ENCODE results near the gene NECTIN1. TPM values are rescaled to one million over a fixed set of nuclear protein-coding genes. Genes with fewer than 3 reads are reported as not detected.

NECTIN1 gene
- total RNA-seq, 2 experiments from 2014 or later: 2.5 to 3.4 TPM

- Histone ChIP-seq H3K4me3 (ENCODE audit: low read length) (no peak overlapping the region), H3K36me3 (ENCODE audit: insufficient read depth, low read length) (no peaks in the 10 kb centered on the region), H3K27ac (ENCODE audit: low read depth in 1 of 2, low read length in 2 of 2) (no peak overlapping the region), H3K9me3 (ENCODE audit: control insufficient read depth in 1 of 2, insufficient read depth in 1 of 2, low read length in 2 of 2) (peaks cover 0 to 11% of the 10 kb centered on the region in 2 experiments), H3K27me3 (ENCODE audit: control insufficient read depth in 1 of 2, insufficient read depth in 2 of 2, low read length in 2 of 2) (peaks cover 40 to 44% of the 10 kb centered on the region in 2 experiments), H3K4me1 (ENCODE audit: insufficient read depth, low read length) (peaks cover 21% of the 10 kb centered on the region)
- ATAC-seq (ENCODE audit: poor library complexity) (peak; percentile 84), DNase-seq (peak; percentile 38 to 79 (median 49))
- peak overlapping the region; percentile 17 for H3K4me3 Mint-ChIP-seq
- H3K27ac Mint-ChIP-seq: no peak overlapping the region
- H3K4me1 Mint-ChIP-seq (ENCODE audit: low read depth): peaks cover 5% of the 10 kb centered on the region
- no peaks in the 10 kb centered on the region for H3K36me3 Mint-ChIP-seq (ENCODE audit: low read depth)
- intact Hi-C loops (cut with DNase I, micrococcal nuclease): loop anchor here (1.0 kb wide), 1 partner anchor 75 kb away; no protein-coding TSS in a partner anchor
- CTCF ChIA-PET: interaction anchor here (2.4 kb wide), 1 partner anchor 12 kb away, joined by 6 read pairs; the partner anchor contains the start of gene NECTIN1
- peak; percentile 67 for TF ChIP-seq CTCF (IDR thresholded peaks at IDR 0.05)
- no peaks in the 10 kb centered on the region for H3K9me3 Mint-ChIP-seq
- POLR2A ChIA-PET: no interaction called here
- peaks cover 85% of the 10 kb centered on the region for H3K27me3 Mint-ChIP-seq
Measured at GRCh38 chr11:119741369-119742262, 12.6 kb upstream of the NECTIN1 start.

DNA sequence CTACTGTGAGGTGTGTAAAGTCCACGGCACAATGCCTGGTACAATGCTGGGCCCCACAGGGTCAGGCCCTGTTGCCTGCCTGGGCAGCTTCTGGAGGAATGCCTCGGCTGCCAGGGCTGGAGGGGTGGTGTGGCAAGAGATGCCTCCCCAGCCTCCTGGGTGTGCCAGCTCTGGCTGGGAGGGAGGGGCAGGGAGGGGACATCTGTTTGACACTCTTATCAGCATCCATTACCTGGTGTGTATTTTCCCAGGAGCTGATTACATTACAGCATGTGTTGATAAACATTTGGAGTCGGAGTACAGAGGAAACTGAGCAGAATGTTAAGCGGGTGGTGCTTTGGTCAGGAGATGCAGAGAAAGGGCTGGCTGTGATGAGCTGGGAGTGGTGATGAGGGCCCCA, 11.0 kb upstream of the NECTIN1 start:
- Mint-ChIP-seq H3K4me3 (no peak overlapping the region), H3K27me3 (peaks cover 80% of the 10 kb centered on the region), H3K4me1 (ENCODE audit: low read depth) (peaks cover 5% of the 10 kb centered on the region), H3K27ac (no peak overlapping the region), H3K36me3 (ENCODE audit: low read depth) (no peaks in the 10 kb centered on the region), H3K9me3 (no peaks in the 10 kb centered on the region)
- Histone ChIP-seq H3K36me3 (ENCODE audit: insufficient read depth, low read length) (no peaks in the 10 kb centered on the region), H3K4me3 (ENCODE audit: low read length) (no peak overlapping the region), H3K27me3 (ENCODE audit: control insufficient read depth in 1 of 2, insufficient read depth in 2 of 2, low read length in 2 of 2) (peaks cover 33 to 51% of the 10 kb centered on the region in 2 experiments), H3K9me3 (ENCODE audit: control insufficient read depth in 1 of 2, insufficient read depth in 1 of 2, low read length in 2 of 2) (peaks cover 0 to 11% of the 10 kb centered on the region in 2 experiments), H3K27ac (ENCODE audit: low read depth in 1 of 2, low read length in 2 of 2) (no peak overlapping the region), H3K4me1 (ENCODE audit: insufficient read depth, low read length) (peaks cover 21% of the 10 kb centered on the region)
- ChIA-PET CTCF (interaction anchor here (1.7 kb wide), 1 partner anchor 11 kb away, joined by 6 read pairs; the partner anchor contains the start of gene NECTIN1), POLR2A (no interaction called here)
- no peak for TF ChIP-seq CTCF (IDR thresholded peaks at IDR 0.05)
- intact Hi-C loops (cut with DNase I, micrococcal nuclease): loop anchor here in 1 of 2 experiments (10.0 kb wide), 1 partner anchor 385 kb away; no protein-coding TSS in a partner anchor
- ATAC-seq (ENCODE audit: poor library complexity) (no peak), DNase-seq (no peak)

- intact Hi-C loops (cut with DNase I, micrococcal nuclease): loop anchor here in 1 of 2 experiments (10.0 kb wide), 1 partner anchor 384 kb away; no protein-coding TSS in a partner anchor
- CTCF ChIA-PET: interaction anchor here (1.7 kb wide), 1 partner anchor 10 kb away, joined by 6 read pairs; the partner anchor contains the start of gene NECTIN1
Measured at GRCh38 chr11:119739021-119739703, 10.2 kb upstream of the NECTIN1 start.

More at GRCh38 chr11:119739021-119739703, 10.2 kb upstream of the NECTIN1 start:
- Mint-ChIP-seq H3K4me3 (no peak overlapping the region), H3K27me3 (peaks cover 77% of the 10 kb centered on the region), H3K27ac (no peak overlapping the region), H3K9me3 (no peaks in the 10 kb centered on the region), H3K36me3 (ENCODE audit: low read depth) (no peaks in the 10 kb centered on the region), H3K4me1 (ENCODE audit: low read depth) (peaks cover 5% of the 10 kb centered on the region)
- H3K9me3 ChIP-seq (ENCODE audit: control insufficient read depth in 1 of 2, insufficient read depth in 1 of 2, low read length in 2 of 2): peaks cover 0 to 11% of the 10 kb centered on the region in 2 experiments
- peaks cover 21% of the 10 kb centered on the region for H3K4me1 ChIP-seq (ENCODE audit: insufficient read depth, low read length)
- H3K27me3 ChIP-seq (ENCODE audit: control insufficient read depth in 1 of 2, insufficient read depth in 2 of 2, low read length in 2 of 2): peaks cover 31 to 55% of the 10 kb centered on the region in 2 experiments
- ATAC-seq (ENCODE audit: poor library complexity): no peak
- H3K27ac ChIP-seq (ENCODE audit: low read depth in 1 of 2, low read length in 2 of 2): no peak overlapping the region
- H3K36me3 ChIP-seq (ENCODE audit: insufficient read depth, low read length): no peaks in the 10 kb centered on the region
- H3K4me3 ChIP-seq (ENCODE audit: low read length): no peak overlapping the region
- POLR2A ChIA-PET: no interaction called here
- no peak for DNase-seq
- no peak for TF ChIP-seq CTCF (IDR thresholded peaks at IDR 0.05)

Data from CD4-positive, alpha-beta T cell (primary cell).